GM21619 (cell line): Measurements from ENCODE around the gene SMYD5.

Source experiments
- ATAC-seq: cut with Tn5 transposase; IDR thresholded peaks from one replicate; pipeline ENCODE4 v1.9.1; 2021; ENCODE audit not compliant: unreplicated experiment

SMYD5 gene

GRCh38 chr2:73235315-73236028, 21.4 kb downstream of the SMYD5 start:
- no peak for ATAC-seq

DNA sequence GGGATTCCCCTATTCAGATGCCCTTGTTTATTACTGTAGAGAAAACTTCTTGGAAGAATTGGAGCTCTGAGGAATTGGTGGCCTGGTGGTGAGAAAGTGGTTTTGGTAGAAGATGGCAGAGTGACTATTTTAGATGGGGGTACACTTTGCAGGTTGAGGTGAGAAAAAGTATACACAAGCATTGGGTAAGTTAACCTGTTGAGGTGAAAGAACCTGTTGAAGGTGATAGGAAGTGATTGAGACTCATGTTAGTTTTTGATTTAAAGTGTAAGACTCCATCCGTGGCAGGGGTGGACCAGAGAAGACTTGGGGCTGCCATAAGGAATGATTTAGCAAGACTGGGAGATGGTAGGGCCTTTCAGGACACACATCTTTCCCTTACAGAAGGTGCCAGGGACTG, 23.1 kb downstream of the SMYD5 start:
- no peak for ATAC-seq

- no peak for ATAC-seq
These were observed 24.1 kb downstream of the SMYD5 start for GRCh38 chr2:73238149-73238548.

DNA sequence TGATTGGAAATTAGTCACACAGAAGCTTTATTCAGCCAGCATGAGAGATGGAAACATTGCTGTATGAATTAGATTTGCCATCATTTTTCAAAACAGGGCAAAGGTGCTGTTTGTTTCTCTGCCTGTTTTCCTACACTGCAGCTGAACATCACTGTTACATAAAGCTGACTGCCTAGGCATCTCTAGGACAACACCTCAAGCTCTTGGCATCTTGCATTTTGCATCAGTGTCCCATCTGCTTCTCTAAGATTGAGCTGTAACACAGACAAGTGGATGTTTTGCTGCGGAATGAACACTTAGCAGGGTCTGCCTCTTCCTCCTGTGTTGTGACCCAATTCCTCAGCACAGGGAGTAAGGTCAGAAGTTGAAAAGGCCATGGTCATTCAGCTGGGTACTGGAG, 24.9 kb downstream of the SMYD5 start:
- ATAC-seq = no peak

- no peak for ATAC-seq
These were observed 25.7 kb downstream of the SMYD5 start for GRCh38 chr2:73239776-73240175.

DNA sequence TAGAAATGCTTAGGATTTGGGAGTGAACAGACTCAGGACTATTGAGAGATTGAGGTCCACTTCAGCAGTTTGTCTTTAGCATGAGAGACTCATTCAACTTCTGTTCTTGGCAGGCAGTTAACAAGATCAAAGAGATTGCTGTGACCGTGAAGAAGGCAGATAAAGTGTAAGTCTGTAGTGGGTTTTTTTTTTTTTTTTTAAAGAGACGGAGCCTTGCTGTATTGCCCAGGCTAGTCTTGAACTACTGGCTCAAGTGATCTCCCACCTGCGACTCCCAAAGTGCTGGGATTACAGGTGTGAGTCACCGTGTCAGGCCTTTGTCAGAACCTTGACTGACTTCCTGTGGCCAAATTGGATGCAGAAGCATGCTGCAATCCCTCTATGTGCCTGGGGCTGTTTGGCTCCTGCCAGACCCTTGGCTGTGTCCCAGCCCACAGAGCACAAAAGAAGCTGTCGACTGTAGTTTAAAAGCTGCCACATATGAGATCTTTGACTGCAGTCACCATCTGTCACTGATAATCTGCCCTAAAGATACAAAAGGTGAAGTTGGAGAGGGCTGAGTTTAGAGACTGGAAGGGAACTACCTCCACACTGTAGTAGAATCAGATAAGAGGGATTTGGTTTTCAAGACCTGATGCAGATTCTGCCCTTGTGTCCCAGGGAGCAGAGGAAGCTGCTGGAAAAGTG, 30.0 kb downstream of the SMYD5 start:
- ATAC-seq = no peak

- ATAC-seq = no peak
These were observed 30.5 kb downstream of the SMYD5 start for GRCh38 chr2:73244580-73244979.

DNA sequence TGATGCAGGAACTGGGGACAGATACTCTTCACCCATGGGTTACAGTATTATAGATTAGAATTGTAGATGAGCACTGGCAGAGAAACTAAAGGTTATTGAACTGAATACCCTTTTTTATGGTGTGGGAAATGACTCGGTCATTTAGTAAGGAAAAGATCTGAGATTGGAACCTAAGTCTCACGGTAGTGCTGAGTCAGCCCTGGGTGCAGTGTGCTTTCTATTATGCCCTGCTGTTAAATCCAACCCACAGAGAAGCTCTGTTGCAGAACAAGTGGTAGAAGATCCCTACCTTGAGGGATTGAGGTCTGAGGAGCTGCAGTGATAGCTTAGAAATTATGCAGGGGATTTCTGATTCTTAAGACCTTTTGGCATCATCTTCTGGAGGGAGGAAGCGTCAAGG, 32.8 kb downstream of the SMYD5 start:
- ATAC-seq = no peak

DNA sequence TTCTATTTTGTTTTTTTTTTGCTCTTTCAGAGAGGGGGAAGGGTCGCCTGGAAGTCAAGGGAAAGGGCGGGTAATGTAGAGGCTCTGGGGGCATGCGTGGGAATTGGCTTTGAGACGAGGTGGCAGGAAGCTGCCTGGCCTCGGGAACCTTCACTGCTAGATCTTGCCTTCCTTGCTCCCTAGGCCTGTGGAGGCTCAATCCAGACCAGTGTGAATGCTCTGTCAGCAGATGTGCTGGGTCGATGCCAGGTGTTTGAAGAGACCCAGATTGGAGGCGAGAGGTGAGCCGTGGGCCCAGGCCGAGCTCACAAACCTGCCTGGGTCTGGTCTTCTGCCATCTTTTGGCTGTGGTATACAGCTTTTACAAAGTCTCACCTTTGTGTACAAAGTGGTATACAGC, 35.6 kb downstream of the SMYD5 start:
- no peak for ATAC-seq

DNA sequence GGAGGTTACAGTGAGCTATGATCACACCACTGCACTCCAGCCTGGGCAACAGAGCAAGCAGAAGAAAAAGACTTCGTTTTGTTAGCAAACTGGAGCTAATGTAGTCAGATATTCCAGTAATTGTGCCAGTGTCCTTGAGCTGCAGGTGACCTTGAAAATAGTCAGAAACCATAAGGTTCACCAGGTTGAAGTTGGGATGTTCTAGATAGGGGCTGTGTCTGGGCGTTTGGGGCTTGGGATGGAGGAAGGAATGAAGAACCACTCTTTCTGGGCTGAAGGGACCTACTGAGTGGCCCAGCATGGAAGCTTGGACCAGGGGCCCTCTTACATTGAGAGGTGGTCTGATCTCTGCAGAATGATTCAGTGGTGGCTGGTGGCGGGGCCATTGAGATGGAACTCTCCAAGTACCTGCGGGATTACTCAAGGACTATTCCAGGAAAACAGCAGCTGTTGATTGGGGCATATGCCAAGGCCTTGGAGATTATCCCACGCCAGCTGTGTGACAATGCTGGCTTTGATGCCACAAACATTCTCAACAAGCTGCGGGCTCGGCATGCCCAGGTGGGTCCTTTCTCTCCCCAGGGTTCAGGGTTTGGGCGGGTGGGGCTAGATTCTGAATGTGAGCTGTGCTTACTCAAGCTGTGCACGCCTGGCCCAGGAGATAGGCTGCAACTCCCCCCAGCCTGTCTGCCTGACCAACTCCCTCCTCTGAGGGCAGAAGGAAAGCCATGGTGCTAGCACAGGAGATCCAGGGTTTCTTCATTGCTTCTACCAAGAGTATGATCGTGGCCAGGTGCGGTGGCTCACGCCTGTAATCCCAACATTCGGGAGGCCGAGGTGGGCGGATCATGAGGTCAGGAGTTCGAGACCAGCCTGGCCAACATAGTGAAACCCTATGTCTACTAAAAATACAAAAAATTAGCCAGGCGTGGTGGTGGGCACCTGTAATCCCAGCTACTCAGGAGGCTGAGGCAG, 37.1 kb downstream of the SMYD5 start:
- no peak for ATAC-seq

GRCh38 chr2:73252238-73253027, 38.4 kb downstream of the SMYD5 start:
- no peak for ATAC-seq

DNA sequence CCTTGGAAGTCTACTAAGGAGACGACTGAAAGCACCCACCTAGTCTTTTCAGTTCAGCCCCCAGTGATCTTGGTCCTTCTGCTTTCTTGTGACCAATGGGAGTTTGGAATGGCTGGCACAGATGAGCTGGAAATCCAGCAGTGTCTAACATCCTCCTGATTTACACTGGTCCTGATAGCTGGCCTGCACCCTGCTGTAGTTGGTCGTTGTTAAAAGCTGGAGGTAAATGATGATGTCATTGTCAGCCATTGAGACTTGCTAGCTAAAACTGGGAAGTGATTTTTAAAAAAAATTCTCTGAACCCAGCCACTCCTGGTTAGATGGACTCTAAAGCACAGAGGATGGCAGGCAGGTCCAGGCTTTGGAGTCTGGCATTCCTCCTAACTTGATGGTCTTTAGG, 39.4 kb downstream of the SMYD5 start:
- ATAC-seq = no peak

- ATAC-seq = no peak
These were observed 39.9 kb downstream of the SMYD5 start for GRCh38 chr2:73253901-73254300.

GRCh38 chr2:73254343-73255006, 40.4 kb downstream of the SMYD5 start:
- no peak for ATAC-seq

DNA sequence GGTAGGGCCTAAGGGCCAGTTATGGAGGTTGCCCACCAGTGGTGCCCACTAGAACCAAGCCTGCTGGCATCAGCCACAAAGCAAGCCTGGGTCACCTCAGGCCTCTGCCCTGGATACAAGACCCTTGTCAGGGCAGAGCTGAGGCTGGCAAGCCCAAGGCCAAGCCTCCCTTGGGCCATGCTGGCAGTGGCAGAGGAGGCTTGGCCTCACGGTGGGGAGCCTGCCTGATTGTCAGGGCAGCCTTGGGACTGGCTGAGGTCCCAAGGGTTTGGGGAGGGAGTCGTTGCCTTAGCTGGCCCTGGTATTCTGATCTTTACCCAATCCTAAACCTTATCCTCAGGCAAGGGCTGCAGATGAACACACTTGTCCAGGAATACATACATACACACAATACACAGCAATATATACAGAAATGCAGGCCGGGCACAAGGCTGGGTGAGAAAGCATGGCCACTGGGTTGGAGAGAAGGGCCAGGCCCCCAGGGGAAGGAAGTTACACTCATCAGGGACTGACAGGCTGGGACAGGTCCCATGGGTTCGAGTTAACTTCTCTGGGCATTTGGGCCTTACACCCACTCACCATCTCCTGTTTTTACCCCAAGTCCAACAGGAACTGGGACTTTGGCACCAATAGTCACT, 41.1 kb downstream of the SMYD5 start:
- no peak for ATAC-seq

DNA sequence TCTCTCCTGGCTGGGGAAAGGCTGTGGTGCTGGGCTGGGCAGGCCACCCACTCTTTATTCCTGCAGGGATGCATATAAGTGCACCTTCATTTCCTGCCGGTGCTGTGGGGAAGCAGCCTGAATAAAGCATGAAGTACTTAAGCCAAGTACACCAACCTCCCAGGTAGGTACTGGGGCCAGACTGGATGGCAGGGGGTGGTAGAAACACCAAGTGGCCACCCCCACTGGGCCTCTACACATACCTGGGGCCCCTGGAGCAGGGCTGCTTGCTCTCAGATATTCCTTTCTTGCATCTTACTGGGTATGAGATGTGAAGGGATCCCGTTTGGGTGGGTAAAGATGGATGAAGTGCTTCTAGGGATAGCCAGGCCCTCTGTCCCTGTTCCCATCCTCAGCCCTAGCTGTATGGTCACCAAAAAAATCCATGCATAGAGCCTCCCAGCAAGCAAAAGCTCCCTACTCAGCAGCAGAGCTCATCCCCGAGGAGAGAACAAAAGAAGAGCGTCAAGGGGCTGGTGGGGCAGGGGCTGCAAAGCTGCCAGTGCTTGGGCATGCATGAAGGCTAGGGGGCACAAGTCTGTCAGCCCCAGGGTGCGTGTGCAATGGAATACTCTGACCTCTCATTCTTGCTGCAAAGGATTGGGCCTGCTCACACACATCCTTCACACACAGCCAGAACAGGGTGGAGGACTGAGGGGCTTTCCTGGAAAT, 42.0 kb downstream of the SMYD5 start:
- no peak for ATAC-seq

DNA sequence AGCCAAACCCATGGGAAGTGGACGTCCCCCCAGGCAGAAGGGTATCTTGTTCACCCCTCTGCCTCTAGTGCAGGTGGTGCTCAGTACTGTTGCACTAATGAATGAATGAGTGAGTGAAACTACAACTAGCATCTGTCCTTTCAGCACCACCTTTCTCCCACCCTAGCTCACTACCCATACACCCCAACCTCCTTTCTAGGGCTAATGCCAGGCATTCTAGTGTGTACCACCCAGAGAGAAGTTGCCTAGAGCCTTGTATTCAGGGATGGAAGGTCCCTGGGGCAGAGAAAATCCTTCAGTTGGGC, 42.5 kb downstream of the SMYD5 start:
- no peak for ATAC-seq

DNA sequence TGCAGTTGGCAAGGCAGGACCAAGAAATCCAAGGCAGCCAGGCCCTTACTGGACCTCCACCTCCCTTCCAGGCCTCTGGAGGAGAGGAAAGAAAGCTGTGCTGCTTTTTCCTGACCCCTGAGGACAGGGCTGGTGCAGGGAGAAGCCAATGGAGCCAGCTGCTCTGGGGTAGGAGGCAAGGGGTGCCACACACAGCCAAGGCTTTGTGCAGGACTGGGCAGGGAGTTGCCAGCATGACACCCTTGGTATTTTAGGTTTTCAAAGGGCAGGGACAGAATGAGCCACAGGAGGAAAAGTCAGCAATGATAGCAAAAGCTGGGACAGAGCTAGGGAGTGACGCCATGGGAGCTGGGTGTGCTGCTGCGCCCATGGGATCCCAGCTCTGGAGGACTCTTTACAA, 43.0 kb downstream of the SMYD5 start:
- no peak for ATAC-seq

GRCh38 chr2:73257425-73258125, 43.5 kb downstream of the SMYD5 start:
- ATAC-seq = no peak
